GM21390 (cell line): ENCODE data around the gene KRTAP9-6.
"Not testable (repeated sequence)": the region's sequence is repeated elsewhere in the genome, so short reads cannot be mapped to it uniquely, and the experiment has no call there.

Source experiments
- ATAC-seq: cut with Tn5 transposase; IDR thresholded peaks from one replicate; pipeline ENCODE4 v1.9.1; 2021; ENCODE audit not compliant: unreplicated experiment

The KRTAP9-6 gene

GRCh38 chr17:41265078-41265477 lies at the start of gene KRTAP9-6:
Gene KRTAP9-6, plus strand, starts transcription at chr17:41265378. Its CDS starts 0 bp downstream, at chr17:41265378.
- no peak for ATAC-seq

GRCh38 chr17:41215681-41216080 lies 49.5 kb upstream of the KRTAP9-6 start:
- ATAC-seq = no peak

- no peak for ATAC-seq
These were observed 41.4 kb upstream of the KRTAP9-6 start for GRCh38 chr17:41223821-41224220.

- ATAC-seq = no peak
These were observed 39.1 kb upstream of the KRTAP9-6 start for GRCh38 chr17:41226051-41226450.

- ATAC-seq = not testable (repeated sequence)
These were observed 38.5 kb upstream of the KRTAP9-6 start, which contains the start of gene KRTAP9-2 for GRCh38 chr17:41226598-41227095. Gene KRTAP9-2, plus strand, starts transcription at chr17:41226648. Its CDS starts 7 bp downstream, at chr17:41226655.

GRCh38 chr17:41230094-41230493 lies 35.1 kb upstream of the KRTAP9-6 start:
- no peak for ATAC-seq

GRCh38 chr17:41231731-41232130 lies 33.4 kb upstream of the KRTAP9-6 start:
- ATAC-seq = no peak

GRCh38 chr17:41232399-41233105 lies 32.6 kb upstream of the KRTAP9-6 start, which contains the start of gene KRTAP9-3:
Gene KRTAP9-3, plus strand, starts transcription at chr17:41232449. Its CDS starts 53 bp downstream, at chr17:41232502.
- ATAC-seq = not testable (repeated sequence)

- not testable (repeated sequence) for ATAC-seq
These were observed 28.1 kb upstream of the KRTAP9-6 start for GRCh38 chr17:41237116-41237515.

- ATAC-seq = not testable (repeated sequence)
These were observed 27.2 kb upstream of the KRTAP9-6 start, which contains the start of gene KRTAP9-8 for GRCh38 chr17:41237949-41238437. Gene KRTAP9-8, plus strand, starts transcription at chr17:41237999. Its CDS starts 53 bp downstream, at chr17:41238052.

- ATAC-seq = not testable (repeated sequence)
These were observed 18.0 kb upstream of the KRTAP9-6 start for GRCh38 chr17:41246995-41247787.

GRCh38 chr17:41249637-41250240 lies 15.4 kb upstream of the KRTAP9-6 start, which contains the start of gene KRTAP9-4:
Gene KRTAP9-4, plus strand, starts transcription at chr17:41249687. Its CDS starts 34 bp downstream, at chr17:41249721.
- ATAC-seq = not testable (repeated sequence)

- ATAC-seq = no peak
These were observed 13.9 kb upstream of the KRTAP9-6 start for GRCh38 chr17:41251261-41251660.

GRCh38 chr17:41254861-41255260 lies 10.3 kb upstream of the KRTAP9-6 start:
- no peak for ATAC-seq

GRCh38 chr17:41255381-41256290 lies 9.5 kb upstream of the KRTAP9-6 start, which contains the start of gene KRTAP9-9:
Gene KRTAP9-9, plus strand, starts transcription at chr17:41255384.
- ATAC-seq = not testable (repeated sequence)

GRCh38 chr17:41256291-41256685 lies 8.9 kb upstream of the KRTAP9-6 start:
- no peak for ATAC-seq

GRCh38 chr17:41258406-41258805 lies 6.8 kb upstream of the KRTAP9-6 start:
- no peak for ATAC-seq

GRCh38 chr17:41263212-41263611 lies 2.0 kb upstream of the KRTAP9-6 start:
- no peak for ATAC-seq

GRCh38 chr17:41264599-41264998 lies 579 bp upstream of the KRTAP9-6 start:
- no peak for ATAC-seq

- no peak for ATAC-seq
These were observed 2.5 kb downstream of the KRTAP9-6 start for GRCh38 chr17:41267711-41268110.
